ENCODE measurements around the gene PPP1R3F. TPM values are rescaled to one million over a fixed set of nuclear protein-coding genes. Genes with fewer than 3 reads are reported as not detected.

The PPP1R3F gene
- total RNA-seq, 1 experiment from 2014 or later, result 1.6 TPM

- H3K9me2 ChIP-seq (ENCODE audit: insufficient read depth), result no peaks in the 10 kb centered on the region
- ChIA-PET CTCF (no interaction called here), RAD21 (ENCODE audit: low non-redundant PET in 1 of 2, low total read pairs in 2 of 2, uncharacterized antibody in 2 of 2, unreplicated experiment in 2 of 2) (no interaction called here), POLR2A (no interaction called here)
- no peak overlapping the region for H3K9ac ChIP-seq (ENCODE audit: low read length)
- no peaks in the 10 kb centered on the region for H3K4me1 ChIP-seq (ENCODE audit: control insufficient read depth in 1 of 2, insufficient read depth in 2 of 2, low read length in 2 of 2)
- H3K27ac ChIP-seq (ENCODE audit: low read depth, low read length), result no peak overlapping the region
- no peak overlapping the region for H2AFZ ChIP-seq (ENCODE audit: low read depth, low read length, poor library complexity, severe bottlenecking)
- no peak for TF ChIP-seq CBX3 (IDR thresholded peaks at IDR 0.05; ENCODE audit: low read depth)
- TF ChIP-seq REST (IDR thresholded peaks at IDR 0.05; ENCODE audit: low read depth), result no peak
- TF ChIP-seq POLR2AphosphoS5 (IDR thresholded peaks at IDR 0.05; ENCODE audit: low read depth, low read length), result no peak
- no peak for TF ChIP-seq ELF1 (IDR thresholded peaks at IDR 0.05; ENCODE audit: borderline replicate concordance, low read depth)
- TF ChIP-seq FOSL1 (IDR thresholded peaks at IDR 0.05; ENCODE audit: low read depth), result no peak
- no peak for TF ChIP-seq ZFX (IDR thresholded peaks at IDR 0.05)
- TF ChIP-seq YY1 (IDR thresholded peaks at IDR 0.05; ENCODE audit: extremely low read depth, insufficient replicate concordance, low read depth, low read length), result no peak
- TF ChIP-seq SIN3A (IDR thresholded peaks at IDR 0.05; ENCODE audit: low read depth), result no peak
- ATAC-seq, result no peak
- H3K9me3 ChIP-seq (ENCODE audit: control insufficient read depth in 1 of 2, insufficient read depth in 1 of 2, low read depth in 1 of 2, low read length in 2 of 2), result no peaks in the 10 kb centered on the region
- no peaks in the 10 kb centered on the region for H3K27me3 ChIP-seq (ENCODE audit: insufficient read depth, low read length)
- BruUV-seq (replicated peaks), result no TSS peak
- H3K79me2 ChIP-seq (ENCODE audit: insufficient read depth, low read length), result no peaks in the 10 kb centered on the region
- H4K20me1 ChIP-seq (ENCODE audit: insufficient read depth), result no peaks in the 10 kb centered on the region
- no peak overlapping the region for H3K4me2 ChIP-seq (ENCODE audit: low read length)
- intact Hi-C loops (cut with micrococcal nuclease), result no loop called here
- DNase-seq (ENCODE audit: low read depth, low spot score), result no peak
- no peaks in the 10 kb centered on the region for H3K36me3 ChIP-seq (ENCODE audit: control insufficient read depth in 1 of 2, insufficient read depth in 2 of 2, low read length in 2 of 2)
- H3K4me3 ChIP-seq (replicated peaks in 1 of 2; ENCODE audit: low read depth in 1 of 2, low read length in 2 of 2), result no peak overlapping the region
These were observed 10.9 kb upstream of the PPP1R3F start for GRCh38 chrX:49258749-49259124.

All from HCT116 (cell line).